Cardiac fibroblast (primary cell): Measurements from ENCODE around the gene PRKD1.
A peak's percentile ranks its signal among the peaks of the same experiment; 100 is the strongest.

Experiments used
- DNase-seq, 2 donors: peaks; one replicate each; pipeline versions ENCODE4 v3.0.0 to v3.0.0-alpha.2; 2010; ENCODE audit warnings: low read depth in 2 of 2
- H3K4me3 ChIP-seq, 2 donors: replicated peaks in 1 of 2; 1 replicate in 1 of 2; 2 replicates in 1 of 2; pipeline ENCODE4 v1.5.1; 2011; ENCODE audit warnings: low read depth in 2 of 2, low read length in 2 of 2, mild to moderate bottlenecking in 2 of 2, moderate library complexity in 1 of 2
- TF ChIP-seq, protein P1 (sequence below): IDR thresholded peaks from one replicate; pipeline ENCODE4 v1.5.1; 2011; ENCODE audit warnings: low read depth, mild to moderate bottlenecking, low read length, inconsistent platforms

The PRKD1 gene

DNA sequence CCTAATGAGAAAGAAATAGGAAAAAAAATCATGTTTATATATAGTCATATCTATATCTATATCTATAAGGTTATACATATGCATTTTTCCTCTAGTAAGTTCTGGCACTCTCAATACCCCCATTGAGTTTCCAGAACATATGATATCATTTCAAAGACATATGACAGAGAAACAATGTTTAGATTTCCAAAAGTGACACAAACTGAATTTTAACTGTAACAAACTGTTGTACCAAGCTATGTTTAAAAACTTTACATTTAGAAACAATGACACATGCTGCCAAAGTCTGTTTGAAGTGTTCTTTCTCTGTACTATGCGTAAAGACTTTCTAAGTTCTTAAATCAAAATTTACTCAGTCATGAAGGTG, 171.6 kb downstream of the PRKD1 start:
- no peak for DNase-seq
- no peak overlapping the region for H3K4me3 ChIP-seq
- TF ChIP-seq, protein P1, sequence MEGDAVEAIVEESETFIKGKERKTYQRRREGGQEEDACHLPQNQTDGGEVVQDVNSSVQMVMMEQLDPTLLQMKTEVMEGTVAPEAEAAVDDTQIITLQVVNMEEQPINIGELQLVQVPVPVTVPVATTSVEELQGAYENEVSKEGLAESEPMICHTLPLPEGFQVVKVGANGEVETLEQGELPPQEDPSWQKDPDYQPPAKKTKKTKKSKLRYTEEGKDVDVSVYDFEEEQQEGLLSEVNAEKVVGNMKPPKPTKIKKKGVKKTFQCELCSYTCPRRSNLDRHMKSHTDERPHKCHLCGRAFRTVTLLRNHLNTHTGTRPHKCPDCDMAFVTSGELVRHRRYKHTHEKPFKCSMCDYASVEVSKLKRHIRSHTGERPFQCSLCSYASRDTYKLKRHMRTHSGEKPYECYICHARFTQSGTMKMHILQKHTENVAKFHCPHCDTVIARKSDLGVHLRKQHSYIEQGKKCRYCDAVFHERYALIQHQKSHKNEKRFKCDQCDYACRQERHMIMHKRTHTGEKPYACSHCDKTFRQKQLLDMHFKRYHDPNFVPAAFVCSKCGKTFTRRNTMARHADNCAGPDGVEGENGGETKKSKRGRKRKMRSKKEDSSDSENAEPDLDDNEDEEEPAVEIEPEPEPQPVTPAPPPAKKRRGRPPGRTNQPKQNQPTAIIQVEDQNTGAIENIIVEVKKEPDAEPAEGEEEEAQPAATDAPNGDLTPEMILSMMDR: no peak

DNA sequence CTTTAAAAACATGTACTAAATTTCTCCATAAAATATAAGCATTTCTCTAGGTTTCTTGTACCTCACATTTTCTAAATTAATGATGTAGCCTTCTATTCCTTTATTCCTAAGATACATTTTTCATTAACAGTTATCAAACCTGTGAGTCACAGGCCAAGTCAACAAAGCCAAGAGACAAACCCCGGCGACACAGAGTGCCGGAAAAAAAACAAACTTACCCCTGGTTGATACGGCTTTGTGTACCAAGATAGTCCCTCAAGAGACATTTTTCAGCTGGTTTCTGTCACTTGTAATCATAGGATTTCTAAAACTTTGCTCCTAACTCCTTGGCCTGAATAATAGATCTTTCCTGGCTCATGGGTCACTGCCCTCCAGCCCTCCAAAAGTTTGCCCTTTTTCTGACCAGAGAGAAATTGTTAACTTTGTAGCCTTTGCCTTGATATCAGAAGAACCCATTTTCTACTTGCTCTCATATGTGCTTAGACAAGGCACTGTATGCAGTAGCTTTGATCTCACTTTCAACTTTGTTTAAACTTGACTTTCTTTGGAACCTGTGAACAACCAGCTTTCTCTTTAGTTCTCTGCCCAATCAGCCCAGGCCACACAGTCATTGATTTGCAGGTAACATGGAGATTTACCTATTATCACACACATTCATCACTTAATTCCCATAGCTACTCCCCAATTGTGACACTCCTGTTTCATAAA, 172.2 kb downstream of the PRKD1 start:
- TF ChIP-seq, protein P1: no peak
- peak; percentile 19 to 22 for DNase-seq

DNA sequence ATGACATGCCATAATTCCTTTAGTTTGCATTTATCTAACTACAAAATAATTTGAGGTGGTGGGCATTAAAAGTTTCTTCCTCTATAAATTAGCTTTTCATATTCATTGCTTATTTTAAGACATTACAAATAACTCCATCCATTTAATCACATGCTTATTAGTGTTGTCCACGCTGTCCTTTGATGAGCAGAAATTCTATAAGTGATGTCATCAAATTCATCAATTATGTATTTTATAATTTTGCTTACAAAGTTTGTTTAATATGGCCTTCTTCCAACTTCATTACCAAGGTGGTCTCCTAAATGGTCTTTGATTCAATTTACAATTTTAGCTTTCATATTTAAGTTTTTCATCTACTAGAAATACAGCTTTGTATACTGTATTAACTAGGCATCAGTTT, 173.5 kb downstream of the PRKD1 start:
- DNase-seq: no peak
- no peak overlapping the region for H3K4me3 ChIP-seq
- TF ChIP-seq, protein P1: no peak

More for the DNA sequence above, 172.2 kb downstream of the PRKD1 start:
- no peak overlapping the region for H3K4me3 ChIP-seq

DNA sequence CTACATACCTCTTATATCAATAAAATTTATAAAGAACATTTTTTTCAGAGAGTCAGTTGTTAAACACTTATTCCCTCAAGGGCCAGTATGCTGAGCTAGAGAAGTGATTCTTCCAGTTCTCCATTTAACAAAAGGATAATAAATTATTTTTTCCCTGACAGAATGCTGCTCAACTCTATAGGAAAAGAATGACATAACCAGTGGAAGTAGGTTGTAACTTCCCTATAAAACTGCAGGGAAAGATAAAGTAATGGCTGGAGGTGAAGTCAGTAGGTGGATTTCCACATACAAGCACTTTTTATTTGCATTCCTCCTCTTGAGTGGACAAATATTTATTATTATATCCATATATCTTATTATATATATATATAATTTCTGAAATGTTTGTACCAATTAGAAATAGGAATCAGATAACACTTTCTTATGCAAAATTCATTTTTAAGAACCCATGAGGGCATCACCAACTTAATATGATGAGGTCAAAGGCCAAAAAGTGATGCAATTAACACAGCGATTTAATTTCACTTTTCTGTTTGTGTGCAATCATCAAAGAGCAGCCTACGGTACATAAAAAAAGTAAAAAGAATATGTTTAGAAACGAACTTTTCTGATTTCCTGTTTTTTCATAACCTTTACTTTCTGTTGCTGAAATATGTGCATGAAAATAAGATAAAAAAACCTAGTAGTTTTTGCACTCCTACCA, 175.3 kb downstream of the PRKD1 start:
- no peak for DNase-seq
- TF ChIP-seq, protein P1: no peak
- no peak overlapping the region for H3K4me3 ChIP-seq

DNA sequence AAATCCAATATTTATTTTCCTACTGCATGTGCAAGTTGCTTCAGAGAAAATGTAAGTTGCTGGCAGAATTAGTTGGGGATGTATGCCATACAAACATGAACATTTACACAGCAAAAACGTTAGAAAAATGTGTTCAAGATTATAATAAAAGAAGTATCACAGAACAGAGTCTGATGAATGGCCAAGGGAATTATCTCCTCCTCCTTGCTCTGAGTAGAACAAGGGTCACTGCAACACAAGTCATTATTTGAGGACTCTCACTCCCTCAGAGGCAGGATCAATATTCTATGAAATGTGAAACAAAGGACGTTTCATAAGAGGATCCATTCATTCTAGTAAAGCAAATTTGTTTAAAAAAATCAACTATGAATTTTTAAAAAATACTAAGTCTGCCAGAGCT, 177.8 kb downstream of the PRKD1 start:
- H3K4me3 ChIP-seq: no peak overlapping the region
- TF ChIP-seq, protein P1: no peak
- no peak for DNase-seq

DNA sequence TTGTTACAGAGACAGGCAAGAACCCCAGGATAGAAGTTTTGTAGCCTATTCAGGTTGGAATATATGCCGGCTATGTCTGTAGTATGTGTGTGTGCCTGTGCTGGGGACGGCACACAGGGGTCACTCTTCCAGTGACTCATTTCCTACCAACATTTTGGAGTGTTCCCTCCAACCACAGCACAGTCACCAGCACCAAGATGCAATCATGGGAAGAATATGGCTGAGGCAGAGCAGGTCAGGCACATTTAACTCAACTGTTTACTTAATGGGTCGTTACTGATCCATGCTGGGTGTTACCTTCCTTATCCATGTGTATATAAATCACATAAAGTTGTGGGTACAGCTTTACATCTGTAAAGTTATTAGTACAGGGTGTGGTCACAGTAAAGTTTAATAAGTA, 178.3 kb downstream of the PRKD1 start:
- peak; percentile 51 to 81 for DNase-seq
- TF ChIP-seq, protein P1: peak; percentile 9
- no peak overlapping the region for H3K4me3 ChIP-seq
